Measurements from ENCODE around the gene FUOM.

Gene FUOM

DNA sequence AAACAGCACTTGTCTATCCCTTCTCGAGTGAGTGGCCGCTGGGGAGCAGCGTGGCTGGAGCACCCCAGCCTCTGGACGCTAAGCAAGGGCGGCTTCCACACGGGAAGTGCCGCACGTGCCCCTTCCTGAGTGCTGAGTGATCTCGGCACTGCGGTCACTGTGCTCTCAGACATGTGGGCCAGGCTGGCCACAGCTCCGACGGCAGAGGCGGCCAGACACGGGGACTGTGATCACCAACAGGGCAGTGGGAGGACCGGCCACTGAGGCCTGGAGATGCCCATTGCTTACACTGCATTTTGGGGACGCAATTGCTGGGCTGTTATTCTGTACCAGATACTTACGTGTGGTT lies 8.3 kb upstream of the FUOM start:
- peaks cover 59% of the 10 kb centered on the region for H3K36me3 Mint-ChIP-seq (ENCODE audit: low read depth)
- H3K27me3 Mint-ChIP-seq (ENCODE audit: low read depth): no peaks in the 10 kb centered on the region
- no peak overlapping the region for H3K4me3 Mint-ChIP-seq
- TF ChIP-seq, protein P1, sequence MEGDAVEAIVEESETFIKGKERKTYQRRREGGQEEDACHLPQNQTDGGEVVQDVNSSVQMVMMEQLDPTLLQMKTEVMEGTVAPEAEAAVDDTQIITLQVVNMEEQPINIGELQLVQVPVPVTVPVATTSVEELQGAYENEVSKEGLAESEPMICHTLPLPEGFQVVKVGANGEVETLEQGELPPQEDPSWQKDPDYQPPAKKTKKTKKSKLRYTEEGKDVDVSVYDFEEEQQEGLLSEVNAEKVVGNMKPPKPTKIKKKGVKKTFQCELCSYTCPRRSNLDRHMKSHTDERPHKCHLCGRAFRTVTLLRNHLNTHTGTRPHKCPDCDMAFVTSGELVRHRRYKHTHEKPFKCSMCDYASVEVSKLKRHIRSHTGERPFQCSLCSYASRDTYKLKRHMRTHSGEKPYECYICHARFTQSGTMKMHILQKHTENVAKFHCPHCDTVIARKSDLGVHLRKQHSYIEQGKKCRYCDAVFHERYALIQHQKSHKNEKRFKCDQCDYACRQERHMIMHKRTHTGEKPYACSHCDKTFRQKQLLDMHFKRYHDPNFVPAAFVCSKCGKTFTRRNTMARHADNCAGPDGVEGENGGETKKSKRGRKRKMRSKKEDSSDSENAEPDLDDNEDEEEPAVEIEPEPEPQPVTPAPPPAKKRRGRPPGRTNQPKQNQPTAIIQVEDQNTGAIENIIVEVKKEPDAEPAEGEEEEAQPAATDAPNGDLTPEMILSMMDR (IDR thresholded peaks at IDR 0.05; ENCODE audit: unreplicated experiment in 3 of 3): no peak
- H3K27ac Mint-ChIP-seq: no peak overlapping the region
- no peaks in the 10 kb centered on the region for H3K9me3 Mint-ChIP-seq
- peaks cover 24% of the 10 kb centered on the region for H3K4me1 Mint-ChIP-seq

DNA sequence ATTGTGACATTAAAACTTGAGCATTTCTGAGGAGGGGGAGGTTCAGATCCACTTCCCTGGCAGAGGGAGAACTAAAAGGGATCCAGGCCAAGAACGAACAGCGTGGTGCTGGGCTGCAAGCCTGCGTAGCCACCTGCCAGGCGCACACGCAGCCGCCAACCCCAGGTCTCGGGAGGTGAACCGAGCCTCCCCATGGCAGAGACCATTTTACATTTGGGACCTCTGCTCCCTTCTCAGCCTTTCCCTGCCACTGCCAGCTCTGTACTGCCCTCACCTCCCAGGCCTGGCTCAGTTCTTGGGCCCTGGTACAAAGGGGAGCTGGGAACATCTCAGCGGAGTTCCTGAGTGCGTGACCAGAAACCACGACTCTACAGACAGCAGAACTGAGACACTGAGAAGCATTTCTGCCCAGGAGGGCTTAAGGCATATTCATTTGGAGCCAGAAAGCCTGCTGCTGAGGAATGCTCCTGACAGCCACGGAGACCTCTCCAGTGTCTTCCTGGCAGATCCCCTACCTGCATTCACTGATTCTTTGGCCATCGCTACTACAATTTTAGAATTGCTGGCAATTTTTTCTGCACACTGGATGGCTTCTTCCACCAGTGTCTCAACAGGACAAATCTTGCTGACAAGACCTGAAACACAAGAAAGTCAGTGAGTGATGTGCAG lies 7.8 kb upstream of the FUOM start:
- Mint-ChIP-seq H3K27ac (no peak overlapping the region), H3K4me3 (no peak overlapping the region), H3K9me3 (no peaks in the 10 kb centered on the region), H3K36me3 (ENCODE audit: low read depth) (peaks cover 59% of the 10 kb centered on the region), H3K27me3 (ENCODE audit: low read depth) (no peaks in the 10 kb centered on the region), H3K4me1 (peaks cover 23% of the 10 kb centered on the region)
- TF ChIP-seq, protein P1 (IDR thresholded peaks at IDR 0.05; ENCODE audit: unreplicated experiment in 3 of 3): no peak

DNA sequence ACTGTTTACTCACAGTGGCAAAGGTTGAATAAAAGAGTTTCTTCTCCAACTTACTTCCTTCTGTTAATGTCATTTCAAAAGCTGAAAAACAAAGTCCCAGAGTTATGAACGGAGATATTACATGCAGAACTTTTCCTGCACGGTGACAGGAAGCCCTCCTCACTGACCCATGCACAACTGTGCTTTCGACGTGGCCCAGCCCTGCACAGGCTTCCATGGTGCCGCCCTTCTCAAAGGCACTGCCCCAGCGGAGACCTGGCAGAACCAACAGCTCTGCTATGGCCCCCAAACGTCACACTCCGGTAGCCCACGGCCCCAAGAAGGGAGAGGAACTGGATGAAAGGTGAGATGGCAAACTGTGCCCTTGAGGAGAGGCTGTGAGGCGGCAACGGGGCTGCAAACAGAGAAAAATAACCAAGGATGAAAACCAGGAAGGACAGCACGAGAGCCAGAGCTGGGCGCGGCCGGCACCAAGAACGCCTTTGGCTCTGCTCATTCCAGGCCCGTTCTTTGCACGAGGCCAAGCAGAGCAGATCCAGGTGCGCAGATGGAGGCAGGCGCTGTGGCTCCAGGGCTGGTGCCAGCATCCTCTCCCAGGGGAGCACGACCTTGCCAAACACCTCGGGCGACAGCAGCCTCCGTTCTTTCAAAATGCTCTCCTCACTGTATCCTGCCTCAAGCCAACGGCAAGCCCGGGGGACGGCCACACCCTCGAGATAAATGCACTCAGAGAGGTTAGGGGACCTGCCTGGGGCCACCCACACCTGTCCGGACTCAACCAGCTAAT lies 7.0 kb upstream of the FUOM start:
- Mint-ChIP-seq H3K4me1 (peaks cover 19% of the 10 kb centered on the region), H3K36me3 (ENCODE audit: low read depth) (peaks cover 52% of the 10 kb centered on the region), H3K4me3 (no peak overlapping the region), H3K27ac (no peak overlapping the region), H3K27me3 (ENCODE audit: low read depth) (no peaks in the 10 kb centered on the region), H3K9me3 (no peaks in the 10 kb centered on the region)
- TF ChIP-seq, protein P1 (IDR thresholded peaks at IDR 0.05; ENCODE audit: unreplicated experiment in 3 of 3): no peak

DNA sequence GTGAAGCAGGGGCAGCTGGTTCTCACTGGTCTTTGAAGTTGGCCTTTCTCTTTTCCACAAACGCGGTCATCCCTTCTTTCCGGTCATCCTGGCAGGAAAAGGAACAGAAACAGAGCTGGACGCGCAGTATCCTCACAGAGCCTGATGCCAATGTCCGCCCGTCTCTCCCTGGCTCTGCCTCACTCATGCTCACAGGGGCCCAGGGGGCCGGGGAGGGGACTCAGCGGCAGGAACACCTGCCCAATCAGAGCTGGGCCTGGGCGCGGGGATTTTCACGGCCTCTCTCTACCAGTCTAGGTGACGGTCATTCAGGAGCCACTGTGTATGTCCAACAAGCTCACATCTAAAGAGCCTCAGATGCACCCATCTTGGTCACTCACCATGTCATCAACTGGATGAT lies 5.0 kb upstream of the FUOM start:
- Mint-ChIP-seq H3K36me3 (ENCODE audit: low read depth) (peaks cover 39% of the 10 kb centered on the region), H3K4me3 (no peak overlapping the region), H3K4me1 (peaks cover 7% of the 10 kb centered on the region), H3K27me3 (ENCODE audit: low read depth) (no peaks in the 10 kb centered on the region), H3K27ac (no peak overlapping the region), H3K9me3 (no peaks in the 10 kb centered on the region)
- TF ChIP-seq, protein P1 (IDR thresholded peaks at IDR 0.05; ENCODE audit: unreplicated experiment in 3 of 3): no peak

DNA sequence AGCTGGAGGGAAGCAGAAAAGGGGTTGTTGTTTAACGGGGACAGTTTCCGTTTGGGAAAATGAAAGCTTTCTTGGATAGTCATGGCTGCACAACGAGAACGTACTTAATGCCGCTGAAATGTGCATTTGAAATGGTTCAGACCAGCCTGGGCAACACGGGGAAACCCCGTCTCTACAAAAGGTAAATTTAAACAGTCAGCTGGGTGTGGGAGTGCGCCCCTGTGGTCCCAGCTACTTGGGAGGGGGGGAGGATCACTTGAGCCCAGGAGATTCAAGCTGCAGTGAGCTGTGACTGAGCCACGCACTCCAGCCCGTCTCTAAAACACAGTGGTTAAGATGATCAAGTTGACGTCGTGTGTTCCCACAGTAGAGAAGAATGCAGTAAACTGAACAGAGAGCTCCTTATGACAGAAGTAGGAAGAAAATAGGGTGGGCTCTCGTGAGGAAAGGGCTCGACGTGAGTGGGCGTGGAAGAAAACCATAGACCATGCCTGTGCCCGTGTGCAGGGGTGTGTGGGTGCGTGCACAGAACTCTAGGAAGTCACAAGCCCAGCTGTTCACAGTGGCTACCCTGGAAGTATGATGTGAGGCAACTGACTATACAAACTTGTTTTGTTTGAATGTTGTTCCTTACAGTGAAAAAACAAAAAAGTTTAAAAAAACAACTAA lies 4.1 kb upstream of the FUOM start:
- Mint-ChIP-seq H3K27me3 (ENCODE audit: low read depth) (no peaks in the 10 kb centered on the region), H3K4me3 (no peak overlapping the region), H3K4me1 (peaks cover 5% of the 10 kb centered on the region), H3K27ac (peak overlapping the region in 1 of 3 experiments; percentile 0), H3K9me3 (no peaks in the 10 kb centered on the region), H3K36me3 (ENCODE audit: low read depth) (peaks cover 35% of the 10 kb centered on the region)
- TF ChIP-seq, protein P1 (IDR thresholded peaks at IDR 0.05; ENCODE audit: unreplicated experiment in 3 of 3): no peak
